ES-I3 (cell line): ENCODE results near the gene SPDYA.
A peak's percentile ranks its signal among the peaks of the same experiment; 100 is the strongest.
"Not testable (repeated sequence)": the region's sequence is repeated elsewhere in the genome, so short reads cannot be mapped to it uniquely, and the experiment has no call there.

ENCODE experiments used
- H3K36me3 ChIP-seq: 2 replicates; pipeline ENCODE4 v1.6.1; 2013; ENCODE audit warnings: mild to moderate bottlenecking, low read length, control low read depth, moderate library complexity; ENCODE audit not compliant: insufficient read depth
- H3K4me1 ChIP-seq: 2 replicates; pipeline ENCODE4 v1.6.1; 2013; ENCODE audit warnings: mild to moderate bottlenecking, control low read depth, low read length; ENCODE audit not compliant: insufficient read depth
- H3K9ac ChIP-seq: 2 replicates; pipeline ENCODE4 v1.6.1; 2013; ENCODE audit warnings: low read depth, mild to moderate bottlenecking, low read length, moderate library complexity
- H3K9me3 ChIP-seq: 2 replicates; pipeline ENCODE4 v1.6.1; 2013; ENCODE audit warnings: mild to moderate bottlenecking, low read length, moderate library complexity; ENCODE audit not compliant: control insufficient read depth, insufficient read depth

Gene SPDYA

GRCh38 chr2:28810384-28811285 lies at the start of gene SPDYA:
Gene SPDYA, plus strand, starts transcription at chr2:28810834. Its CDS starts 5,181 bp downstream, at chr2:28816015.
- peak within 1 kb of the TSS; percentile 76 for H3K9ac ChIP-seq

GRCh38 chr2:28761420-28761819 lies 49.2 kb upstream of the SPDYA start:
- H3K36me3 ChIP-seq: no peaks in the 10 kb centered on the region; the same call in 1 of the 2 replicates
- H3K9ac ChIP-seq: no peak overlapping the region
- peaks cover 3% of the 10 kb centered on the region; the same call in 1 of the 2 replicates for H3K4me1 ChIP-seq
- H3K9me3 ChIP-seq: no peaks in the 10 kb centered on the region

More at GRCh38 chr2:28810384-28811285, at the start of gene SPDYA:
- Histone ChIP-seq H3K36me3 (no peaks in the 10 kb centered on the region), H3K9me3 (no peaks in the 10 kb centered on the region; the same call in 1 of the 2 replicates), H3K4me1 (peaks cover 4% of the 10 kb centered on the region; the same call in 1 of the 2 replicates)

- H3K9me3 ChIP-seq: no peaks in the 10 kb centered on the region
- H3K9ac ChIP-seq: no peak overlapping the region
- H3K4me1 ChIP-seq: no peaks in the 10 kb centered on the region
- H3K36me3 ChIP-seq: no peaks in the 10 kb centered on the region; the same call in 1 of the 2 replicates
Measured at GRCh38 chr2:28764909-28765711, 45.5 kb upstream of the SPDYA start.

GRCh38 chr2:28766070-28766469 lies 44.6 kb upstream of the SPDYA start:
- H3K36me3 ChIP-seq: no peaks in the 10 kb centered on the region; the same call in 1 of the 2 replicates
- H3K9ac ChIP-seq: no peak overlapping the region
- H3K9me3 ChIP-seq: no peaks in the 10 kb centered on the region
- H3K4me1 ChIP-seq: no peaks in the 10 kb centered on the region

- Histone ChIP-seq H3K36me3 (no peaks in the 10 kb centered on the region; the same call in 1 of the 2 replicates), H3K9ac (no peak overlapping the region), H3K9me3 (no peaks in the 10 kb centered on the region), H3K4me1 (no peaks in the 10 kb centered on the region)
Measured at GRCh38 chr2:28767337-28767736, 43.3 kb upstream of the SPDYA start.

GRCh38 chr2:28768422-28768821 lies 42.2 kb upstream of the SPDYA start:
- no peaks in the 10 kb centered on the region for H3K4me1 ChIP-seq
- H3K9me3 ChIP-seq: no peaks in the 10 kb centered on the region
- H3K9ac ChIP-seq: no peak overlapping the region
- no peaks in the 10 kb centered on the region for H3K36me3 ChIP-seq

- Histone ChIP-seq H3K9me3 (no peaks in the 10 kb centered on the region), H3K36me3 (no peaks in the 10 kb centered on the region), H3K9ac (no peak overlapping the region), H3K4me1 (no peaks in the 10 kb centered on the region)
Measured at GRCh38 chr2:28768952-28769351, 41.7 kb upstream of the SPDYA start.

GRCh38 chr2:28772351-28772750 lies 38.3 kb upstream of the SPDYA start:
- no peaks in the 10 kb centered on the region for H3K36me3 ChIP-seq
- H3K9ac ChIP-seq: no peak overlapping the region
- no peaks in the 10 kb centered on the region for H3K9me3 ChIP-seq
- H3K4me1 ChIP-seq: no peaks in the 10 kb centered on the region

GRCh38 chr2:28776471-28776870 lies 34.2 kb upstream of the SPDYA start:
- no peaks in the 10 kb centered on the region for H3K9me3 ChIP-seq
- no peak overlapping the region for H3K9ac ChIP-seq
- H3K4me1 ChIP-seq: no peaks in the 10 kb centered on the region
- H3K36me3 ChIP-seq: peaks cover 21% of the 10 kb centered on the region

- Histone ChIP-seq H3K36me3 (peaks cover 24% of the 10 kb centered on the region), H3K4me1 (no peaks in the 10 kb centered on the region), H3K9ac (no peak overlapping the region), H3K9me3 (no peaks in the 10 kb centered on the region)
Measured at GRCh38 chr2:28778392-28778791, 32.2 kb upstream of the SPDYA start.

GRCh38 chr2:28779001-28779400 lies 31.6 kb upstream of the SPDYA start:
- H3K4me1 ChIP-seq: no peaks in the 10 kb centered on the region
- H3K9ac ChIP-seq: no peak overlapping the region
- H3K36me3 ChIP-seq: peaks cover 24% of the 10 kb centered on the region
- H3K9me3 ChIP-seq: no peaks in the 10 kb centered on the region

GRCh38 chr2:28780496-28780895 lies 30.1 kb upstream of the SPDYA start:
- Histone ChIP-seq H3K36me3 (peaks cover 24% of the 10 kb centered on the region), H3K4me1 (no peaks in the 10 kb centered on the region), H3K9me3 (no peaks in the 10 kb centered on the region), H3K9ac (no peak overlapping the region)

GRCh38 chr2:28782423-28782822 lies 28.2 kb upstream of the SPDYA start:
- Histone ChIP-seq H3K4me1 (no peaks in the 10 kb centered on the region), H3K36me3 (peaks cover 25% of the 10 kb centered on the region), H3K9me3 (no peaks in the 10 kb centered on the region)

GRCh38 chr2:28784570-28784969 lies 26.1 kb upstream of the SPDYA start:
- H3K36me3 ChIP-seq, H3K9ac ChIP-seq, H3K4me1 ChIP-seq, H3K9me3 ChIP-seq: not testable (repeated sequence)

More at GRCh38 chr2:28782423-28782822, 28.2 kb upstream of the SPDYA start:
- H3K9ac ChIP-seq: no peak overlapping the region
